ENCODE data around the gene TSPAN4. TPM values are rescaled to one million over a fixed set of nuclear protein-coding genes. Genes with fewer than 3 reads are reported as not detected.

The TSPAN4 gene
- total RNA-seq, 4 donors from 2014 or later: 145 to 234 (median 175) TPM

DNA sequence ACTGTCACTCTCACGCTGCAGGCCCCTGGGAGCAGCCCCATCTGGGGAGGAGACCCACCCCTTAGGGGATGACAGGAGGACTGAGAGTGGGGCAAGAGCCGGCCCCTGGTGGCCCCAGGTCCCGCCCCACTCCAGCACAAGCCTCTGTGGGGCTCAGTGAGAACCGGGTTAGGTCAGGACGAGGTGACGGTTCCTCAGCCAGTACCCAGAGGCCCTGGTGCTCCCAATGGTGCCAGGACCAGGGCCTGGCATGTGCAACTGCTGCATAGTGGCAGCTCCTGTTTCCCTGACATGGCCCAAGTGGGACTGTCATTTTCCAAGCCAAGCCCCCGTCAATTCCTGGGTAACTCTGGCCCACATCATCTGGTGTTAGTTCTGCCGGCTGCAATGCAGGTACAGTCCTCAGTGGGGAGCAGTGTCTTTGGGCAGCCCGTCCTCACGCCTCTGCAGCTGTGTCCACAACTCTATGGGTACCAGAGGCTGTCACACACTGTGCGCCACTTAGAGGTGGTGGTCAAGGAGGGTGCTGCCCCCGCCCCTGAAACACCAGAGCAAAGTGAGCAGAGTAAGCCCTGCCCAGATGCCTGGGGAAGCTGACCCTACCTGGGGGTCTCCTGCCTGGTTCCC lies 52.0 kb downstream of the TSPAN4 start:
- DNase-seq (ENCODE audit: low spot score) (no peak), ATAC-seq (ENCODE audit: low FRiP score) (no peak)
- TF ChIP-seq, protein P1, sequence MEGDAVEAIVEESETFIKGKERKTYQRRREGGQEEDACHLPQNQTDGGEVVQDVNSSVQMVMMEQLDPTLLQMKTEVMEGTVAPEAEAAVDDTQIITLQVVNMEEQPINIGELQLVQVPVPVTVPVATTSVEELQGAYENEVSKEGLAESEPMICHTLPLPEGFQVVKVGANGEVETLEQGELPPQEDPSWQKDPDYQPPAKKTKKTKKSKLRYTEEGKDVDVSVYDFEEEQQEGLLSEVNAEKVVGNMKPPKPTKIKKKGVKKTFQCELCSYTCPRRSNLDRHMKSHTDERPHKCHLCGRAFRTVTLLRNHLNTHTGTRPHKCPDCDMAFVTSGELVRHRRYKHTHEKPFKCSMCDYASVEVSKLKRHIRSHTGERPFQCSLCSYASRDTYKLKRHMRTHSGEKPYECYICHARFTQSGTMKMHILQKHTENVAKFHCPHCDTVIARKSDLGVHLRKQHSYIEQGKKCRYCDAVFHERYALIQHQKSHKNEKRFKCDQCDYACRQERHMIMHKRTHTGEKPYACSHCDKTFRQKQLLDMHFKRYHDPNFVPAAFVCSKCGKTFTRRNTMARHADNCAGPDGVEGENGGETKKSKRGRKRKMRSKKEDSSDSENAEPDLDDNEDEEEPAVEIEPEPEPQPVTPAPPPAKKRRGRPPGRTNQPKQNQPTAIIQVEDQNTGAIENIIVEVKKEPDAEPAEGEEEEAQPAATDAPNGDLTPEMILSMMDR (IDR thresholded peaks at IDR 0.05): no peak

DNA sequence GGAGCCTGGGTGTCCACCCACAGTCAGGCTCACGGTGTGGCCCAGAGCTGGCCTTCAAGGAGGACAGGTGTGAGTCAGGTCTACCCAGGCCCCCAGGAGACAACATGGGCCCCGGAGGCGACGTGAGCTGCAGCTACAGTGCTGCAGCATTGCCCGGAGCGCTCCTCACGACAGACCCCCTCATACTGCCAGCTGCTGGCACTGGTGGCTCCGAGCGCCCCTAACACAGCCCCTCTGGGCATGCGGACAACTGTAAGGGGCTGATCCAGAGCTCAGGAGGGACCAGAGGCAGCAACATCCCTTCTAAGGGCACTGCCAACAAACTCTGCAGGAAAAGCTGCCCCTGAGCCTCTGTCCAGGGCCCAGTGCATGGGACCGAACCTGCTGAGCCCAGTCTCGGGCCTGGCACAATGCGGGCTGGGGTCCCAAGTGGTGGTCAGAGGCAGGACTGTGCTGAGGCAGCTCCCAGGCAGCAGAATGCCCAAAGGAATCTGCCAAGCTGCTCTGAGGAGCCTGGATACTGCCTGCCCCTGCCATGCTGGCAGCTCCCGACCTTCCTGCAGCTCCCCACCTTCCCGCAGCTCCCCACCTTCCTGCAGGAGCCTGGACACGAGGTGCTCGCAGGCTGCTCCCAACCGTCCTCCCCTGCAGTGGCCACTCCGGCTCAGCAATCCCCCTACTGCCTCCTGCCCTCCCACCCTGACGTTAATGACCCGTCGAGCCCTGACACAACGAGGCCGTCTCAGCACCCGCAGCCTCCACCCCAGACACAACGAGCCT lies 52.9 kb downstream of the TSPAN4 start:
- TF ChIP-seq, protein P1 (IDR thresholded peaks at IDR 0.05): no peak
- ATAC-seq (ENCODE audit: low FRiP score) (no peak), DNase-seq (ENCODE audit: low spot score) (no peak)

DNA sequence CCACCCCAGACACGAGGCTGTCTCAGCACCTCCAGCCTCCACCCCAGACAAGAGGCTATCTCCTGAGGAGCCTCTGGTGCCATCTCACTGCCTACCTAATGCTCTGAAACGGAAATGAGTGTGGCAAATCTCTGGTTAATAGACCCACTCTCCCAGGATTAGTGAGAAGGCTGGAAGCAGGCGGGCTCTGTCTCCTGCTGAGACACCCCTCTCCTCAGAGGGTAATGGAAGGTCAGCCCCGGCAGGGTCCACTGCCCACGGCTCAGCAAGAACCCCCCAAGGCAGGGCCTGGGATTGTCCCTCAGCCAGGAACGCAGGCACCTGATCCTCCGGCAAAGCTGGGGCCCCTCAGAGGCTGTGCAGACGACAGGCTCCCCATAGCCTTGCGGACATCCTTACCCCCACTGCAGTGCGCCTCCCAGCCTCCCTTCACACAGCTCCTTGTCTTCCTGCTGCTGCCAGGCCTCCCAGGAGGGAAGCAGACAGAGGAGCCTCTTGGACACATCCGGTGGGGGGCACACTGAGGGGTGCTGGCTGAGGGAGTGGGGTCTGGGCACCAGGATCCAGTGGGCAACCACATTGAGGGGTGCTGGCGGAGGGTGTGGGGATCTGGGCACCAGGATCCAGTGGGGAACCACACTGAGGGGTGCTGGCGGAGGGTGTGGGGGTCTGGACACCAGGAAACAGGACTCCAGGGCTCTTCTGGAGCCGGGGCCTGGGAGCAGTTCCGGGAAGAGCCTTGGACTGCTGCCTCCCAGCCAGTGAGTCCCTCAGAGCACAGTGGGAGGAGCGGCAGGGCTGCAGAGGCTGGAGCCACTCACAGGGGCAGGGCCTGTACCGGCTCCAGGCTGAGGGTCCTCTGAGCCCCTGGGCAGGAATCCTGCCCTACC lies 54.8 kb downstream of the TSPAN4 start:
- DNase-seq (ENCODE audit: low spot score) (no peak), ATAC-seq (ENCODE audit: low FRiP score) (no peak)
- TF ChIP-seq, protein P1 (IDR thresholded peaks at IDR 0.05): no peak

DNA sequence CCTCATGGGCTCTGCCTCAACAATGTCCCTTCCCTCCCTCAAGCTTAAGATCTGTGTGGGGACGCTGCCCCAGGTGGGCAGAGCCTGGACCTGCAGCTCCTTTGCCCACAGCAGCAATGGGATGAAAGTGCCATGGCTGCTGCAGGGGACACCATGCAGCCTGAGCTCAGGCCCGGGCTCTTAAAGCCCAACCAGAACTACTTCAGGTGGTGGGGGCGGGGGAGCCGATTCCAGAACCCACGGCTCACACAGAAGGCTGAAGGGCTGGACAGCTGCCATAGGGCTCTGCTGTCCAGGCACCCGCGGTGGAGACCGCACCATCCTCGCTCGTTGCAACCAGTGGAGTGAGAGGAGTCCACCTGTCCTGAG lies 55.5 kb downstream of the TSPAN4 start:
- ATAC-seq (ENCODE audit: low FRiP score): no peak

DNA sequence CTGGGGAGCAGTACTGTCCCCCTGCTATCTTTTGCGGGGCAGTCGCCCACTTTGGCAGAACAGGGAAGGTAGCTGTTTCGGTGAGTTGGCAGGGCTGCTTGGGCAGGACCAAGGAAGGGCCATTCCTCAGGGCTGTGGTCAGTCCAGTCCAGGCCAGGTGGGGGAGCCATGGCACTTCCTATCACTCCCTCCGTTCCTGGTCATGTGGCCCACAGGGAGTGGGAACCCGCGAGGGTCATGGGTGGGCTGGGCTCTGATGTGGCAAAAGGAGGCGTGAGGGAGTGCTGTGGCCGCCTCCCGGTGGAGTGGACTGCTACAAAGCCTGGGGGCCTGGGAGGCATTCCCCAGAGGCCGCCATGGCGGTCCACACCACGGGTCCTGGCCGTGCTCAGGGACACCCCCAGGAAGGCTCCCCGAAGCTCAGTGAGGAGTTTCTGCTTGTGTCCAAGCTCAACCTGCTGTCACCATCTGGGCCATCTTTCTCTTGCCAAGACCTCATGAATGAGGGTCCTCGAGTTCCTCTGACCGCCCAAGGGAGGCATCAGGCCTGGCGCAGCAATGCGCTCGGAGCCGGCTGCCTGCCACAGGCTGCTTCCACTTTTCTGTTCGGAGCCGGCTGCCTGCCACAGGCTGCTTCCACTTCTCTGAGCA lies 56.0 kb downstream of the TSPAN4 start:
- TF ChIP-seq, protein P1 (IDR thresholded peaks at IDR 0.05): no peak
- ATAC-seq (ENCODE audit: low FRiP score) (no peak), DNase-seq (ENCODE audit: low spot score) (no peak)

More for the DNA sequence above, 55.5 kb downstream of the TSPAN4 start:
- TF ChIP-seq, protein P1 (IDR thresholded peaks at IDR 0.05): no peak
- no peak for DNase-seq (ENCODE audit: low spot score)

DNA sequence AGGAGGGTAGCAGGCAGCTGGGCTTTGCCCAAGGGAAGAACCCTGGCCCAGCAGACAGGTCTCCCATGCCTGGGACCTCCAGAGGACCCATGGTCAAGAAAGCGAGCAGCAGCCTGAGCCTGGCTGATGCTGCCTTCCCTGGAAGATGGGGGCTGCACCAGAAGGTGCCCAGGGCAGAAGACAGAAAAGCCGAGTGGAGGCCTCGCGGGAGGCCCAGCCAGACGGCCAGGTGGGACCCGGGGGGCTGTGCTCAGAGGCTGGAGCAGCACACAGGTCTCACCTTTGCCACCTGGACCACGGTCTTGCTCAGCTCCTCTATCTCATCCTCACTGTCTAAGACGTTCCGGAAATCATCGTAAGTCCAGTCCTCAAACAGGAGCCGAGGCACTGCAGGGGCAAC lies 57.1 kb downstream of the TSPAN4 start:
- TF ChIP-seq, protein P1 (IDR thresholded peaks at IDR 0.05): no peak
- no peak for ATAC-seq (ENCODE audit: low FRiP score)

More for the DNA sequence above, 57.1 kb downstream of the TSPAN4 start:
- DNase-seq (ENCODE audit: low spot score): no peak

All from omental fat pad (tissue), 4 donors.